GM12892 (cell line): ENCODE measurements around the gene TDRD12.

Source experiments
- POLR2A ChIP-seq: IDR thresholded peaks from 2 replicates; pipeline ENCODE4 v1.6.1; 2011; ENCODE audit warnings: low read depth, low read length, control low read depth
- POLR2AphosphoS5 ChIP-seq: IDR thresholded peaks from 2 replicates; pipeline ENCODE4 v1.6.1; 2011; ENCODE audit warnings: low read depth, low read length, control low read depth
- TAF1 ChIP-seq: IDR thresholded peaks from 2 replicates; pipeline ENCODE4 v1.6.1; 2011; ENCODE audit warnings: low read depth, mild to moderate bottlenecking, control low read depth, low read length, borderline replicate concordance

- no peak for TF ChIP-seq POLR2AphosphoS5
- TF ChIP-seq POLR2A = no peak
- TF ChIP-seq TAF1 = no peak
Measured at GRCh38 chr19:32837531-32837930, 118.0 kb downstream of the TDRD12 start.
